ENCODE data around the gene ADAMTS9. TPM values are rescaled to one million over a fixed set of nuclear protein-coding genes. Genes with fewer than 3 reads are reported as not detected.

ADAMTS9 gene
- total RNA-seq, 3 donors from 2014 or later: 19.4 to 240 (median 50.6) TPM

DNA sequence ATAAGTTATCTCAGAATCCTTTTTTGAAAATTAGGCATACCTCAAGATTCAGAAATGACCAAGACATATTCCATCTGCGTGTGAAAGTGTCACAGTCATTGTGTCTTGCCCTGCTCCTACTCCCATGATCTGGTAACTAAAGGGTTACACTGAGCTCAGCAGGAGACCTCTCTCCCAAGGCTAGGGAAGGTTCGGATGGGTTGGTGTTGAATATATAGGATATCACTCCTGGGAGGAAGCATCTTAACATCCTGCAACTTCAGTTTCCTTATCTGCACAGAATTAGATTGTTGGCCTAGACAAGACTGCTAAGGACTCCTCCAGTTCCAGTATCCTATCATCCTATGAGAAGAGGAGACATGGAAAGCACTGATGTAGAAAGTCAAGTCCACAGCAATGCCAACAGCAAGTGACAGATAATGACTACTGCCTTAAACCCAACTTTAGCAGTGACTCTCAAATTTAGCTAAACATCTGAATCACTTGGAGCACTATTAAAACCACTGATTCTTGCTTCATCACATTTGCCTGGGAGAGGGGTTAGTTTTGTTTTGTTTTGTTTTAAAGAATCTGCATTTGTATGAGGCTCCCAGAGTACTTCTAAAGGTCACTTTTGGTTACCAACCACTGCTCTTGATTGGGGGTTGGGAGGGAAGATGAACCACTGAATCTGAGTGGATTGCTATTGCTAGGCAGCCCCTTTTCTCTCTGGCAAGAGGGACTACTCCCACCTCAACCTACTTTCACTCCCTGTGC is 9.7 kb downstream of the ADAMTS9 start:
- no peaks in the 10 kb centered on the region for H3K4me1 ChIP-seq
- intact Hi-C loops (cut with DNase I; ENCODE audit: low total_unique reads): no loop called here
- no peaks in the 10 kb centered on the region for H3K36me3 ChIP-seq
- H3K9me3 ChIP-seq: no peaks in the 10 kb centered on the region
- H3K27ac ChIP-seq: no peak overlapping the region
- TF ChIP-seq POLR2AphosphoS5 (IDR thresholded peaks at IDR 0.05): no peak
- no peak for TF ChIP-seq POLR2A (IDR thresholded peaks at IDR 0.05)
- TF ChIP-seq, protein P1, sequence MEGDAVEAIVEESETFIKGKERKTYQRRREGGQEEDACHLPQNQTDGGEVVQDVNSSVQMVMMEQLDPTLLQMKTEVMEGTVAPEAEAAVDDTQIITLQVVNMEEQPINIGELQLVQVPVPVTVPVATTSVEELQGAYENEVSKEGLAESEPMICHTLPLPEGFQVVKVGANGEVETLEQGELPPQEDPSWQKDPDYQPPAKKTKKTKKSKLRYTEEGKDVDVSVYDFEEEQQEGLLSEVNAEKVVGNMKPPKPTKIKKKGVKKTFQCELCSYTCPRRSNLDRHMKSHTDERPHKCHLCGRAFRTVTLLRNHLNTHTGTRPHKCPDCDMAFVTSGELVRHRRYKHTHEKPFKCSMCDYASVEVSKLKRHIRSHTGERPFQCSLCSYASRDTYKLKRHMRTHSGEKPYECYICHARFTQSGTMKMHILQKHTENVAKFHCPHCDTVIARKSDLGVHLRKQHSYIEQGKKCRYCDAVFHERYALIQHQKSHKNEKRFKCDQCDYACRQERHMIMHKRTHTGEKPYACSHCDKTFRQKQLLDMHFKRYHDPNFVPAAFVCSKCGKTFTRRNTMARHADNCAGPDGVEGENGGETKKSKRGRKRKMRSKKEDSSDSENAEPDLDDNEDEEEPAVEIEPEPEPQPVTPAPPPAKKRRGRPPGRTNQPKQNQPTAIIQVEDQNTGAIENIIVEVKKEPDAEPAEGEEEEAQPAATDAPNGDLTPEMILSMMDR (IDR thresholded peaks at IDR 0.05): no peak
- DNase-seq (ENCODE audit: low spot score in 2 of 2): no peak
- H3K4me3 ChIP-seq: peak overlapping the region in 1 of 3 donors; percentile 26
- H3K27me3 ChIP-seq: no peaks in the 10 kb centered on the region

DNA sequence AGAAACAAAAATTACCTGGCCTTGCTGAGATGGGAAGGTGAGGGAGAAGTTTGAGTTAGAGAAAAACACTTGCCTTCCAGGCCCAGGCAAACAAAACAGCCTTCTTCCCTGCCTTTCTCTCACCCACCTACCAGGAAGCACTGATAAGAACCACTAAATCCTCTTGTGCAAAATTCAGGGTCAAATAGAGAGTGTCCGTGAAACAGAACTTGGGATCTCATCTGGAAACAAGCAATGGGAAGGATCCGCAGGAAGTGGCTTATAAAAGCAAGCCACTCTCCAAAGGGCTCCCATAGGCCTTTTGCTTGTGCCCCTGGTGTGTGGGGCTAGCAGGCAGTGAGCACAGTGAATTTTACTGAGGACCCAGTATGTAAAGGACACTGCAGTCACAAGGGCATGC is 11.0 kb downstream of the ADAMTS9 start:
- Histone ChIP-seq H3K27me3 (no peaks in the 10 kb centered on the region), H3K27ac (no peak overlapping the region), H3K4me3 (no peak overlapping the region), H3K36me3 (no peaks in the 10 kb centered on the region), H3K9me3 (no peaks in the 10 kb centered on the region), H3K4me1 (no peaks in the 10 kb centered on the region)
- TF ChIP-seq POLR2AphosphoS5 (IDR thresholded peaks at IDR 0.05): no peak
- TF ChIP-seq, protein P1 (IDR thresholded peaks at IDR 0.05): no peak
- TF ChIP-seq POLR2A (IDR thresholded peaks at IDR 0.05): no peak
- intact Hi-C loops (cut with DNase I; ENCODE audit: low total_unique reads): no loop called here
- DNase-seq (ENCODE audit: low spot score in 2 of 2): no peak

DNA sequence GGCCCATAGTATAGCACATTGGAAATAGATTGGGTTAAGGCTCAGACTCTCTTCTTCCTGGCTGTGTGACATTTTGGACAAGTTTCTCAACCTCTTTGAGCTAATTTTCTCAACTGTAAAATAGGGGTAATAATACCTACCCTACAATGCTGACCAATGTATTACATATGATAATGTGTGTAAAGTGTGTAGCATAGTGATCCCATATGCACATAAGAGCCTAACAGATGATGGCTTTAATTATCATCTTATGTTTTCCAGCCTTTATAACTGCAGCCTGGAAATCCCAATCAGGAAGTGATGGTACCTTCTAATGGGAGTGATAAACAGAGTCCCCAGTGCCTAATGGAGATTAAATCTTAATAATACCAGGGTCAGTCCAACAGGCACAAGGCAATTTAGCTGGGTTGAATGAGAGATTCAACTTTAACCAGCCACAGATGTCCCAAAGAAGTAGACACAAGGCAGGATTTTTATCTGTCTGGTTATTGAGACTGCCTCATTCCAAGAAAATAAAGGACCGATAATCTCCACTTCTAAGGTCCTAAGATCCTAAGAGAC is 12.0 kb downstream of the ADAMTS9 start:
- Histone ChIP-seq H3K27me3 (no peaks in the 10 kb centered on the region), H3K9me3 (no peaks in the 10 kb centered on the region), H3K36me3 (no peaks in the 10 kb centered on the region), H3K4me1 (no peaks in the 10 kb centered on the region), H3K27ac (no peak overlapping the region), H3K4me3 (no peak overlapping the region)
- TF ChIP-seq POLR2AphosphoS5 (IDR thresholded peaks at IDR 0.05) (no peak), POLR2A (IDR thresholded peaks at IDR 0.05) (no peak)
- TF ChIP-seq, protein P1 (IDR thresholded peaks at IDR 0.05): no peak
- DNase-seq (ENCODE audit: low spot score in 2 of 2): no peak
- intact Hi-C loops (cut with DNase I; ENCODE audit: low total_unique reads): no loop called here

DNA sequence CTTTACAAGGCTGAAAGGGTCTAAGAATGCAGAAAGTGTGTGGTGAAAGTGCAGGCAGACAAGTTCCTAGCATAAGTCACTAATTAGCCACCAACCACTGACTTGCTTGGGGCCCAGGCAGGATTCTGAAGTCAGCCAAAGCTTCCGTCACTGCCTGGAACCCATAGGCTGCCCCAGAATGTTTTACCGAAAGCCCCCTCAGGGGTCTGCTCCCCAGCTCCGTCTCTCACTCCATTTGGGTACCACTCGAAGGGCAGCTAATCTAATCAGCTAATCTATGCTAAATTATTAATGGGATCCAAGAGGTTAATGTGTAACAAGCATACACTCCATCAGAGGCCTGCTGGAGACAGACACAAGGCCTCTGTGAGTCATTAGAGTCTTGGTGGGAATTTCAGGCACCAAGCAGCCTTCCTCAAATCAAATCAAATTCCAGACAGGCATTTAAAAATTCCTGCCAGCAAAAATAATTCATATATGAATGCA is 13.2 kb downstream of the ADAMTS9 start:
- TF ChIP-seq, protein P1 (IDR thresholded peaks at IDR 0.05): no peak
- TF ChIP-seq POLR2A (IDR thresholded peaks at IDR 0.05) (no peak), POLR2AphosphoS5 (IDR thresholded peaks at IDR 0.05) (no peak)
- Histone ChIP-seq H3K27ac (peak overlapping the region; percentile 21 to 24), H3K4me3 (no peak overlapping the region), H3K9me3 (no peaks in the 10 kb centered on the region), H3K36me3 (no peaks in the 10 kb centered on the region), H3K27me3 (no peaks in the 10 kb centered on the region), H3K4me1 (no peaks in the 10 kb centered on the region)
- DNase-seq (ENCODE audit: low spot score in 2 of 2): no peak
- intact Hi-C loops (cut with DNase I; ENCODE audit: low total_unique reads): no loop called here

DNA sequence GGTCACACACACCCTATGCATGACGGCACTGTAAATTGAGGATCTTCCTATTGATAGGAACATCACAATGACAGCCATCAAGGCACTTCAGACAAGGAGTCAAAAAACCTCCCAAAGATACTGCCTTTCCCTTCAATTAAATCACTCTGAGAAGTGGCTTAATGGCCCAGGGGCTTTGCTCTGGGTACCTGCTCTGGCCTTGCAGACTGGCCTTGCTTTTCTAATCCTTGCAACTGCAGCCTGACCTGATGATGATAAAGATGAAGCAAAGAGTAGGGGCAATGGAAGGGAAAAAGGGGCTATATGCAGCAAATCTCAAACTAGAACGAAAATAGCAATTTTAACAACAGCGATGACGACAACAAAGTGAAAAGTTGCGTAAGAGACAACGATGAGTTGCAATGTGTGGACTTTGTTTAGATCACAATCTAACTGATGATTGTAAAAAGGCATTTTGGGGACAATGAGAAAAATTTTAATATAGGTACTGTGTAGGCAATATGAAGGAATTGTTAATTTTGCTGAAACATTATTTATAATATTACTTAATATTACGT is 14.6 kb downstream of the ADAMTS9 start:
- Histone ChIP-seq H3K27ac (no peak overlapping the region), H3K9me3 (no peaks in the 10 kb centered on the region), H3K4me1 (no peaks in the 10 kb centered on the region), H3K36me3 (no peaks in the 10 kb centered on the region), H3K4me3 (no peak overlapping the region), H3K27me3 (no peaks in the 10 kb centered on the region)
- no peak for DNase-seq (ENCODE audit: low spot score in 2 of 2)
- TF ChIP-seq POLR2A (IDR thresholded peaks at IDR 0.05) (no peak), POLR2AphosphoS5 (IDR thresholded peaks at IDR 0.05) (no peak)
- TF ChIP-seq, protein P1 (IDR thresholded peaks at IDR 0.05): no peak
- intact Hi-C loops (cut with DNase I; ENCODE audit: low total_unique reads): no loop called here
